ENCODE results near the gene FICD.
"Not testable (repeated sequence)": the region's sequence is repeated elsewhere in the genome, so short reads cannot be mapped to it uniquely, and the experiment has no call there.

The FICD gene

GRCh38 chr12:108538616-108539195 lies 23.6 kb downstream of the FICD start:
- DNase-seq: no peak

DNA sequence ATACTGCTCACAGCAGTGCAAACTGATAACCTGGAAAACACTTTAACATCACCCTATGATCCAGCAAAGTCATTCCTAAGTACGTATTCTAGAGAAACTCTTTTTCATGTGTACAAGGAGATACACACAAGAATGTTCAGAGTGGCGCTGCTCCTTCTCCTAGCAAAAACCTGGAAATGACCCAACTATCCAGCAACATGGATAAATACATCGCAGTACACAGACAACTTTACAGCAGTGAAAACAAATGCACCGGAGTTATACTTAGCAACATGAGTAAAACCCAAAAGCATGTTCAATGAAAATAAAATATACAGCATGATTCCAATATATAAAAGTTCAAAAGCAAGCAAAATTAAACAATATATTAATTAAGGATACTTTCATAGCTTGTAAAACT lies 27.2 kb downstream of the FICD start:
- no peak for DNase-seq

GRCh38 chr12:108543652-108544051 lies 28.6 kb downstream of the FICD start:
- no peak for DNase-seq

DNA sequence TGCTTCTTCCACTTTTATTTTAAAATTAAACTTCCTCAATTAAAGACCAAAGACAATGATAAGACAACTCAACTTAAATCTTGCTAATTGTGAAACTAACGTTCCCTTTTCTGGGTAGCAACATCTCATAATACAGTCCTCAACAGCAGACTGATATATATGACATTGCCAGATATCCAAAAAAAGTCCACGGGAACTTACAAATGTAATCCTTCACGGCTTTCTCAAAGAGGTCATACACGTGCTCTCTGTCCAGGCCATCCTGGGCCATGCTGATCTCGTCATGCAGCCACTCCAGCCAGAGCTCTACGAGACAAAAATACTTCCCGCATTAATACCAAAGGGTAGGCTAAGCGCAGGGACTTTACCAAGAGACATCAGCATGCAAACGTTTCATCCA lies 32.6 kb downstream of the FICD start:
- DNase-seq: no peak

DNA sequence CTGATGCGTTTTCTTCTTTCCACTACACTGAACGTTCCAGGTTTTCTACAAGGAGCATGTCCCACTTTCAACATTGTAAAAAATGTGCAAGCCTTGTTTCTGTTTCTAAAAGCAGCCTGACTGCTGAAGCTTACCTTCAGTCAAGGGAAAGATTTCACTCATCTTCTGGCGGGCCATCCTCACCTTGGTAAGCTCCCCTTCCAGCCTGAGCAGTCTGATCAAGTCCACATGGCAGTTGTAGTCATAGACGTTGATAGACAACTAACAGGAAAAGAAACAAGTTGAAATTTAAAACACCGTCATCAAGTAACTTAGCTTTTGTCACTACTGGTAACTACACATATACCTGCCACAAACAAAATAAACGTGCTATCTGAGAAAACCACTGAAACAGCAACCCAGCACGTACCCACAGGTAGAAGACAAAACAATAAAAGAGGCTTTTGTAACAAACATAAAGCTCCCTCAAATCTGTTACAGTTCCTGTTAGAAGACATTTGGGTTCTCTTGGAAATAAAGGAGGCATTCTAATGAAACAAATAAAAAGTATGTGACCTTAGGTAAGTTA lies 34.0 kb downstream of the FICD start:
- DNase-seq: no peak

DNA sequence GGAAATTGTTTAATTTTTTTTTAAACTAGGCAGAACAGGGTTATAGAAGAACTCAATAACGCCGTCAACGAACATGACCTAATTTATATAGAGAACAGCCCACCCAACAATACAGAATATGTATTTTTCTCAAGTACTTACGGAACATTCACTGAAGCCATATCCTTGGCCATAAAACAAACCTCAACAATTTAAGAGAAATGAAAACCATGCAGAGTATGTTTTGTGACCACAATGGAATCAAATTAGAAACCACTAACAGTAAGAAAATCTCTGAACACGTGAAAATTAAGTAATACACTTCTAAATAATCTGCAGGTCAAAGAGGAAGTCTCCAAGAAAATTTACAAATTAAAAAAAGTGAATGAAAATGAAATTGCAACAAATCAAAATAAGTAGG lies 36.5 kb downstream of the FICD start:
- DNase-seq: no peak

GRCh38 chr12:108553799-108554198 lies 38.7 kb downstream of the FICD start:
- no peak for DNase-seq

- not testable (repeated sequence) for DNase-seq
These were observed 40.3 kb downstream of the FICD start for GRCh38 chr12:108555383-108555782.

- DNase-seq: no peak
These were observed 44.1 kb downstream of the FICD start for GRCh38 chr12:108559007-108559655.

DNA sequence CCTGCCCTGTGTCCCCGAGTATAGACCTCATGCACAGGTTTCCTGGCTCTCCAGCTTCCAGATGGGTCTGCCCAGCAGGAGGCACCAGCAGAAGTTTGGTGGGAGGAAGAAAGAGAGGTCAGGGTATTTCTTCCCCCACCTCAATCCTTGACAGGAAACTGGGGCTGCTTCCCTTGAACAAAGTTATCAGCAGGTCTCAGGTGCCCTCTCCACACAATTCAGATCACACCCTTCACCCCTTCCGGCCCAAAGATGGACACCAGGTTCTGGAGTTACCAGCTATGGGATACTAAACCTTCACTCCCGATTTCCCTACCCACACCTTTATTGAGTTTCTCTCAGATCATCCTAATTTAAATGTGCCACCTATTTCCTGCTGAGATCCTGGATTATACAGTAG lies 44.7 kb downstream of the FICD start:
- DNase-seq: no peak

DNA sequence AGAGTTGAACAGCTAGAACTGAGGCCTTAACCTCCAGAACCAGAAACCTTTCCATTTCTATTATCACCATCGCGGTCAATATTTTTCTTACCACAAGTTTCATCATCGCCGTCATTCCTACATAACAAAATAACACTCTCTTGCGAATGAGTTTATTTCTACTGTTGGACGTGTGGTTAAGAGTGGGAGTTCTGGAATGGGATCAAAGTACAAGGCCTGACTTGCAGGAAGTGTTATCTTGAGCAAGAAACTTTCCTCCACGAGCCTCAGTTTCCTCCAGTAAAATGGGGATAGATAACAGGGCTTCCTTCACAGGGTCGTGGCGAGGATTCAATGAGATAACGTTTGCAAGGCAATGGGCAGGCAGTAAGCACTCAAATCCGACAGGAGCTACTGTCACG lies 45.2 kb downstream of the FICD start:
- no peak for DNase-seq

DNA sequence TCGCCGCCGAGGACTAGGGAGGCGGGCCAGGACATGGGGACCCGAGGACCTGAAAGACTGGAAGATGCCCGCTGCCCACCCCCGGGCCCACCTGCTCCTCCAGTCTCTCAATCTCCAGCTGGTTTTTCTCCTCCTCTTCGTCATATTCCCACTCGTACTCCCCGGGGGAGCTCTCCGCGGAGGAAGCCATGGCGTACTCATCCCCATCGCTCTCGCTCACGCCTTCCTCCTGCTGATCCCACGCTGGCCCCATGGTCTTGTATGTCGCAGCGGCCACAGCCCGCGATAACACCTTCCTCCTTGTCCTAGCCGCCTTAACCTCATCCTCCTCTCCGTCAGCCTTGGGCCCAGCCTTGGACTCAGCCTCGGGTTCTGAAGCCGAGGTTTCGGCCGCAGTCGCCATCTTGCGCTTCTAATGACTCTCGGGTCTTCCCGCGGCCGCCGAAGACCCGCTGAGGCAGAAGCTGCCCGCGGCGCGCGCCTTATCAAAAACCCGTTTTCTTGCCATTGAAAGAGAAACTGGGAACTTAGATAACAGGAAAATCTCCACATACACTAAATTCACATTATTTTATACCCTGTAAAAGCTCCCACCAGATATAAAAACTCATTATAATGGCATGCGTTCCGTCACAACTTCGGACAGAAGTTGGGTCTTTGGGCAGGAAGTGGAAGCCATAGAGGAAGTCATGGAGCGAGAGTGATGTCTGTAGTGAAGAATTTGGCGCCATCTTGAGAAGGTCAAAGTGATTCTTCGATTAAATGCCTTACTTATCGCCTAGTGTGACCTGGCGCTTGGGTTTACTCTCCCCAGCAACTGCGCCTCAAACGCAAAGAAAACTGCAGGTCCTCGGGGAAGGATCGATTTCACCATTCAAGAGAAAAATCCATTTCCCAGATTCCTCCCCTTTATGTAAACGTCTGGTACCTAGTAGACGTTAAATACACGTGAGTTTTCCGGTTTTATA lies 46.0 kb downstream of the FICD start, which contains the start of gene SART3:
TSS of gene SART3 (minus strand) at position 422 of the 968 bp plus-strand sequence. CDS start at position 403, 19 bp downstream.
- DNase-seq: peak; percentile 98

DNA sequence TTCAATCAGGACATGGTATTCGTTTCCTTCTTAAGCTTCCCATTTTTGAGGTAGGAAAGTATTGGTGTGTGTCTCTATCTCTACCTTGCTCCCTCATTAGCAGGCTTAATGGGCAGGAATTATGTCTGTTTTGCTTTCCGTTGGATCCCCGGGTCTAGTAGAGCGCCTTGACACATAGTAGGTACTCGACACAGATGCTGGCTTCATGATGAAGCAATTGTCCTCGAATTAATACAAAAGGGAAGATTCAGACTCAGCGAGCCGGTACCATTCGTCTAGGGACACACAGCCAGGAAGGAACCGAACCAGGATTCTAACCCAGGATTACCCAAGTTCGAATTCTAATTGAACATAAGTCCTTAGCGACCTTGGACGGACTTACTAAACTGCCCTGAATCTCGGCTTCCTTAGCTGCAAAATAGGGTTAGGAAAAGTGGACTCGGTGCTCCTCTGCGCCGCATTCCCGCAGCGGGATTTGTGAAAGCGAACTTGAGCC lies 46.8 kb downstream of the FICD start:
- no peak for DNase-seq

GRCh38 chr12:108562348-108563135 lies 47.5 kb downstream of the FICD start, which contains the start of gene ISCU:
Gene ISCU (plus strand): TSS chr12:108562596. CDS start chr12:108562623, 27 bp downstream.
- peak; percentile 99 for DNase-seq

- DNase-seq: peak; percentile 90
These were observed 48.2 kb downstream of the FICD start for GRCh38 chr12:108563136-108563803.

- no peak for DNase-seq
These were observed 48.7 kb downstream of the FICD start for GRCh38 chr12:108563804-108564151.

GRCh38 chr12:108564724-108565123 lies 49.6 kb downstream of the FICD start:
- no peak for DNase-seq

DNA sequence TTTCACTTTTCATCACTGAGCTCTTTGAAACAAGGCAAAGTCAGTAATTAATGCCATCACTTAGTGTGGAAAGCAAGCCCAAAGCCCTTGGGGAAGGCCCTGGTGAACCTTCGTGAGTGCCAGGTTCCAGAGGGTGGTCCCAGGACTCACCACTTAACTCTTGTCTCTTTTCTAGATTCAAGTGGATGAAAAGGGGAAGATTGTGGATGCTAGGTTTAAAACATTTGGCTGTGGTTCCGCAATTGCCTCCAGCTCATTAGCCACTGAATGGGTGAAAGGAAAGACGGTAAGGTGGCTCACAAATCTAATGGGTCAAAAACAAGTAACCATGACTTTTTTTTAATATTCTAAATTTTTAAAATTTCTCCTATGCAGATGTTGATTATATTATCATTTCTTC lies 50.1 kb downstream of the FICD start:
- DNase-seq: no peak

GRCh38 chr12:108565976-108566375 lies 50.9 kb downstream of the FICD start:
- DNase-seq: no peak

DNA sequence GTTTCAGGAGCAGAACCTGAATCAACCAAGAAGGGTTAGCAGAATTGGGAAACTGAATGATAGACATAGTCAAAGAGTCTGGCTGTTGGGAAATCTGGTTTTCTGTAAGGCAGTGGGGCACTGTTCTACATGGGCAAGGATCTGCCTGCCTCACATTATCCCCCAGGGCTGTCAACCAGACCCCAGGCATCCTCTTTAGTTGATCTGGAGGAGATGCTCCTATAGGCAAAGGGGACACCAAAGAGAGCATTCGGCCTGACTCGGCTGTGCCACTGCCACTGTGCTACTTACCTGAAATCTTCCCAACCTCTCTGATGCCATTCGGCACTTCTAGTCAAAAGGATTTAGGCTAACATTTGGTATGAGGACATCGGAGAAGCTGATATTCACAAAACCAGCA lies 51.4 kb downstream of the FICD start:
- no peak for DNase-seq
